ENCODE data around the gene ATXN7L1.
"Not testable (repeated sequence)": the region's sequence is repeated elsewhere in the genome, so short reads cannot be mapped to it uniquely, and the experiment has no call there.

Gene ATXN7L1

GRCh38 chr7:105890290-105890997 lies 14.0 kb upstream of the ATXN7L1 start:
- DNase-seq, result no peak

DNA sequence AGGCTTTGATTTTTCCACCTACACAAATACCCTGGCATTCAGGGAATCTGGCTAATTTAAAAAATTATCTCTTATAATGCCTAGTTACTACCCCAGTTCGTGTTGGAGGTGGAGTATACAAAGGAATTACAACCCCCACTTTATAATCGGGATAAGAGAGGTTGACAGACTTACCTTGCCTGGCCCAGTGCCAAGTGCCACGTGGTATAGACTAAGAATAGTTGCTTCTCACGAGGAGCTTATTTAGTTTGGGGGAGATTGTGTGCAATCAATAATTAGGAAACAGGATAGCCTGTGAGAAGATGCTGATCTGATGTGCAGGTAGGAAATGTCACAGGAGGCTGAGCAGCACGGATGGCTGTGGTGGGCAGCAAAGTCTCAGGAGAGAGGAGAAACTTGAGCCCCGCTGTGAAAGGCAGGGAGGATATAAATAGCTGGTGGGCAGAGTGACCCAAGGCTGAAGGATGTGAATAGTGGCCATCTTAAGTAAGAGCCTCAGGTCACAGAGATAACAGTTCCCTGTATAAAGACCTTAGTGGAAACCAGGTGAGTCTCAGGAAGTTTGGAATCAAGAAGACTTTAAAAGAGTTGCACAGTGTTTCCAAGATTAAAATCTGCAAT lies 11.3 kb upstream of the ATXN7L1 start:
- no peak for DNase-seq

DNA sequence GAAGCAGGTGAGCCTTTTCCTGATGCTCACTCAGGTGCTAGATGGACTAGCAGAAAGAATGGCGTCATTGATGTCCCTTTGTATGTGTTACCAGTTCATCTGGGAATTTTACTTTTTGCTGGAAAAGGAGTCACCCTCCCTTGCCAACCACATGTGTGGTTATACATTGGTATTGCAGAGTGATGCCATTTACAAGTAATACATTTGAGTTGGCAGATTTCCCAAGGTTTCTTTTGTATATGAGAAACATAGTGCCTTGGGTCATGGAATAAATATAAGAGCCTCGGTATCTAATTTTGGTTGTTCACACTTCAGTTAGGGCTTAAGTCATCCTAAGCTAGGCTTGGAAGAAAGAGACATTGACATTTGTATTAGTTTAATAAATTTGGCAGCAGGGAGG lies 10.4 kb upstream of the ATXN7L1 start:
- DNase-seq, result no peak

- no peak for DNase-seq
These were observed 9.2 kb upstream of the ATXN7L1 start for GRCh38 chr7:105885387-105886111.

GRCh38 chr7:105883179-105883578 lies 6.8 kb upstream of the ATXN7L1 start:
- not testable (repeated sequence) for DNase-seq

DNA sequence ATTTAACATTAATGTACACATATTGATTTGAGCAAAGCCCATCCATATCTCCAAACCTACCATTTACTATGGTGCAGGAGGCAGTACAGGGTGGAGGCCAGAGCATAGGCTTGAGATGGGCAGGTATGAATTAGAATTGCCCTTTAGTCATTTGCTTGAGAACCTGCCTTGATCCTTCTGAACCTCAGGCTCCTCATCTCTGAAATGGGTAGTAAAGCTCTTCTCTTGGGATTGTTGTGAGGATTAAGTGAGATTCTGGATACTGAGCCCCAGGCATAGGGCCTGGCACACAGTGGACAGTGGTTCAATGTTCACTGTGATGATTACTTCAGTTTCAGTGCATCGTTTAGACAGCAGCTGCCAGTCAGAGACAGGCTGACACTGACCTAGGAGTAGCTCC lies 5.0 kb upstream of the ATXN7L1 start:
- DNase-seq, result no peak

GRCh38 chr7:105880571-105881330 lies 4.4 kb upstream of the ATXN7L1 start:
- no peak for DNase-seq

GRCh38 chr7:105879782-105880181 lies 3.4 kb upstream of the ATXN7L1 start:
- DNase-seq, result no peak

- DNase-seq, result no peak
These were observed 2.6 kb upstream of the ATXN7L1 start for GRCh38 chr7:105878746-105879605.

- no peak for DNase-seq
These were observed 1.3 kb upstream of the ATXN7L1 start for GRCh38 chr7:105877736-105878135.

- no peak for DNase-seq
These were observed 684 bp upstream of the ATXN7L1 start for GRCh38 chr7:105876964-105877601.

GRCh38 chr7:105875505-105875904 lies 894 bp downstream of the ATXN7L1 start:
- DNase-seq, result no peak

- DNase-seq, result no peak
These were observed 2.3 kb downstream of the ATXN7L1 start for GRCh38 chr7:105874055-105874454.

DNA sequence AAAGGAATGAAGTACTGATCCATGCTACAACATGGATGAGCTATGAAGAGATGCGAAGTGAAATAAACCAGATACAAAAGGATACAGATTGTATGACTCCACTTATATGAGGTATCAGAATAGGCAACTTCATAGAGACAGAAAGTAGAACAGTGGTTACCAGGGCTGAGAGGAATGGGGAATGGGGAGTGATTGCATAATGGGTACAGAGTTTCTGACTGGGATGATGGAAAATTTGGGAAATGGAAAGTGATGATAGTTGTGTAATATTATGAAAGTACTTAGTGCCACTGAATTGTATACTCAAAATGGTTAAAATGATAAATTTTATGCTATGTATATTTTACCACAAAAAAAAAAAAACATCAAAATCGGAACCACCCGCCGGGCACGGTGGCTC lies 3.9 kb downstream of the ATXN7L1 start:
- no peak for DNase-seq

GRCh38 chr7:105871142-105871541 lies 5.3 kb downstream of the ATXN7L1 start:
- no peak for DNase-seq

GRCh38 chr7:105866102-105866801 lies 10.1 kb downstream of the ATXN7L1 start:
- no peak for DNase-seq

- no peak for DNase-seq
These were observed 12.5 kb downstream of the ATXN7L1 start for GRCh38 chr7:105863876-105864275.

DNA sequence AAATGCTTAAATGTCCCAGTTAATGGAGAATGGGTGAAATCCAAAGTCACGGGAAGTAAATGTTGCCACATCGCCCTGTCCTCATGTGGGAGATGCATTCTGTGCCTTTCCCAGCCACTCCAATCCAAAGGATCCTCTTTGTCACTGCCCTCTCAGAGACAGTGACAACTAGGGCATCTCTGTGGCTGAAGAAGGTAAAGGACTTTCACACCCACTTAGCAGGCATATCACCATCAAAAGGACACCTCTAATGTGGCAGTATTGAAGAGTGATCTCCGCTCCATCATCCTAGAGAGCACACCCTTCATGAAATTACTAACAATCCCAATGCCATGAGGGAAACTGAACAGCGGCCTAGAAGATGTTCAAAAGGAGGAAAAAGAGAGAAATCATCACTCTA lies 13.6 kb downstream of the ATXN7L1 start:
- DNase-seq, result no peak

DNA sequence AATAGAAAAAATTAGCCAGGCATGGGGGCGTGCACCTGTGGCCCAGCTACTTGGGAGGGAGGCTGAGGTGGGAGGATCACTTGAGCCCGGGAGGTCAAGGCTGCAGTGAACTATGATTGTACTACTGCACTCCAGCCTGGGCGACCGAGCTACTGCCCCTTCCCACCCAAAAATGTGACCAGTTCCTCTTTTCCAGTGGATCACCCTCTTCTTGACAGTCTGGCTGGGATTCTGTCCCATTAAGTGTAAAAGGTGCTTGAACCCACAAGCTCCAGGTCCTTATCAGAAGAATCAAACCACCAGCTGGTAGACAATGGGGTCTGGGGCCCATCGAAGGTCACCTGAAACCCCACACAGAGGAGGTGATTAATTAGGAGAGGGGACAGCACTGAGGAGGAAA lies 14.1 kb downstream of the ATXN7L1 start:
- no peak for DNase-seq

- DNase-seq, result no peak
These were observed 15.2 kb downstream of the ATXN7L1 start for GRCh38 chr7:105861224-105861623.

- no peak for DNase-seq
These were observed 15.6 kb downstream of the ATXN7L1 start for GRCh38 chr7:105860793-105861192.
